Adrenal gland (tissue), 5 donors: ENCODE results near the gene PFKFB4.

ENCODE experiments used
- POLR2A ChIP-seq, 2 donors: fragments of 450-650 bp; IDR thresholded peaks; one replicate each; pipeline ENCODE4 v1.6.1; 2017; ENCODE audit warnings: antibody characterized with exemption in 2 of 2, mild to moderate bottlenecking in 2 of 2, moderate library complexity in 1 of 2
- TF ChIP-seq, protein P1 (sequence below), 6 experiments: fragments of 450-650 bp in 4 of 6; fragments of 200-600 bp in 2 of 6; sonication (generic) in 1 of 6; IDR thresholded peaks; 1 replicate in 5 of 6; 2 replicates in 1 of 6; pipeline versions ENCODE4 v1.5.1 to v1.8.0; 2016 to 2021; ENCODE audit warnings: antibody characterized with exemption in 6 of 6, mild to moderate bottlenecking in 2 of 6, moderate library complexity in 1 of 6
- donor health status: DM: no; HTN: no; CAD: no.

- TF ChIP-seq, protein P1, sequence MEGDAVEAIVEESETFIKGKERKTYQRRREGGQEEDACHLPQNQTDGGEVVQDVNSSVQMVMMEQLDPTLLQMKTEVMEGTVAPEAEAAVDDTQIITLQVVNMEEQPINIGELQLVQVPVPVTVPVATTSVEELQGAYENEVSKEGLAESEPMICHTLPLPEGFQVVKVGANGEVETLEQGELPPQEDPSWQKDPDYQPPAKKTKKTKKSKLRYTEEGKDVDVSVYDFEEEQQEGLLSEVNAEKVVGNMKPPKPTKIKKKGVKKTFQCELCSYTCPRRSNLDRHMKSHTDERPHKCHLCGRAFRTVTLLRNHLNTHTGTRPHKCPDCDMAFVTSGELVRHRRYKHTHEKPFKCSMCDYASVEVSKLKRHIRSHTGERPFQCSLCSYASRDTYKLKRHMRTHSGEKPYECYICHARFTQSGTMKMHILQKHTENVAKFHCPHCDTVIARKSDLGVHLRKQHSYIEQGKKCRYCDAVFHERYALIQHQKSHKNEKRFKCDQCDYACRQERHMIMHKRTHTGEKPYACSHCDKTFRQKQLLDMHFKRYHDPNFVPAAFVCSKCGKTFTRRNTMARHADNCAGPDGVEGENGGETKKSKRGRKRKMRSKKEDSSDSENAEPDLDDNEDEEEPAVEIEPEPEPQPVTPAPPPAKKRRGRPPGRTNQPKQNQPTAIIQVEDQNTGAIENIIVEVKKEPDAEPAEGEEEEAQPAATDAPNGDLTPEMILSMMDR (IDR thresholded peaks at IDR 0.05), result no peak
- TF ChIP-seq POLR2A (IDR thresholded peaks at IDR 0.05), result no peak
These were observed 80.1 kb downstream of the PFKFB4 start for GRCh38 chr3:48476426-48477053.
